Right renal cortex interstitium (tissue), 3 donors: Measurements from ENCODE around the gene UQCC2. TPM values are rescaled to one million over a fixed set of nuclear protein-coding genes. Genes with fewer than 3 reads are reported as not detected.

Source experiments
- DNase-seq, 3 donors: peaks; one replicate each; pipeline ENCODE4 v3.0.0-alpha.2; 2013; ENCODE audit warnings: low read depth in 3 of 3, low spot score in 2 of 3
- polyA plus RNA-seq, 3 donors: library from polyadenylated mRNA; unstranded; fragments of 120-200 nt; gene quantifications; one replicate each; pipeline ENCODE4 v1.2.1, GENCODE V29; 2013; ENCODE audit not compliant: insufficient read length in 3 of 3

UQCC2 gene
- polyA plus RNA-seq, 3 donors: 48.7 to 60.2 (median 60.2) TPM

DNA sequence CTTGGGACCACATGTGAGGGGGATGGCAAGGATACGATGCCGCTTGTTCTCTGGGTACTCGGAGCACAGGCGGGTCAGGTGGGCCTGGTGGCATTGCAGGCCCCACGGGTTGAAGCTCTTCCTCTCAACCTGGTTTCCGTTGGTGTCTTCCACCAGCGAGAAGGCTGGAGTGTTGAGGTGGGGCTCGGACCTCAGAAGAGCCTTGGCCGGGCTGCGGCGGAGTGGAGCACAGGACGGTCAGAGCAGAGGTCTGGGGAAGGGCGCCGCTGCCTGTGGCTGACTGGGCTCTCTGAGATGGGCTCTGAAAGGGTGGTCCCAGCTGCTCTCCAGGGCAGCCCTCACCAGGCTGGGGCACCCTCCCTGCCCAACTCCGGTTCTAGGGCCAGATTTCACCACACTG lies 15.2 kb upstream of the UQCC2 start:
- DNase-seq: no peak

DNA sequence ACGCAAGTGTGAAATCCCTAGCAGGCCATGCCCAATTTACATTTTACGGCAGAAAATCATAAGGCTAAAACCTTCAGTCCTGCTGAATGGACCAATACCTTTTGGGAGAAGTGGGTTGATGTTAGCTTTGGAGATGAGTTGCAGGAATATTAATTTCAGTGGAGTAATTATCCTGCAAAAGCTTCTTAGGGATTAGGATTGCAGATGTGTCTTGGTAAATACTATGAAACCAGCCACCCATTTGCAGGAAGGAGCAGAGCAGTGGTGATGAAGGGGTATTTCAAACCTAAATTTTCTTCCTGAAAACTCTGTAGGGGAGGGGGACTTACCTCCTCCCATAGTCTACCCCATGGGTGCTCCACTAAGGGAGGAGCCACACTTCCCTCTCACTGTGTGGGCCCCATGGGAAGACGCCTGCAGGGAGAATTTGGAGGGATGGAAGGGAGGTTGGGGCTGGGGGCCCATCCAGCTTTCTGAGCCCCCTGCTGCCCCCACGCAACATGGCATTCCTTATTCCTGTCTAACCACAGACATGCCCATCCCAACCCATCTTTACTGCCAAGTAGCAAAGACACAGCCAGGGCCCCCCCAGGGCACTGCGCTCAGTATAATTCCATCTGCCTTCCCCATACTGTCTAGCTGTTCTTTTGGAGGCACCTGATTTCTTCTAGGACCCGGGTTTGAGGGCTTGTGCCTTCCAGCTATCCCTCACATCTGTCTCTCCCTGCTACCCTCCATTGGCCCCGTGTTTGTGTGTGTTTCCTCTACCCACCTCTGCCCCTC lies 14.6 kb upstream of the UQCC2 start:
- no peak for DNase-seq

DNA sequence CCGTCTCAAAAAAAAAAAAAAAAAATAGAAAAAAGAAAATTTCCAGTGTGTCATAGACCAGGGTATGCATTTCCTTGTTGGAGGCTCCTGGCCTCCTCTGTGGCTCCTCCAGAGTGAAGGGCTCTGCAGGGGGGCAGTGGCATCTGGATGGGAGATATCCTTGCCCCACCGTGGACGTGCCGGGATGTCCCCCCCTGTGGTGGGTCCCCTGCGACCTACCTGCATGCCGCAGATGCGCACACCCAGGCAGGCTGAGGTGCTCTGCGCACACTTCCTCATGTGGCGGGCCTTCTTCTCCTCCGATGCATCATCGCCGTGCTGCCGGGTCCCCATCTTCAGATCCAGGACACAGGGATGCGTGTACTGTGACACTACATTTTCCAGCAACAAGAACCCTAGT lies 13.7 kb upstream of the UQCC2 start:
- DNase-seq: no peak

DNA sequence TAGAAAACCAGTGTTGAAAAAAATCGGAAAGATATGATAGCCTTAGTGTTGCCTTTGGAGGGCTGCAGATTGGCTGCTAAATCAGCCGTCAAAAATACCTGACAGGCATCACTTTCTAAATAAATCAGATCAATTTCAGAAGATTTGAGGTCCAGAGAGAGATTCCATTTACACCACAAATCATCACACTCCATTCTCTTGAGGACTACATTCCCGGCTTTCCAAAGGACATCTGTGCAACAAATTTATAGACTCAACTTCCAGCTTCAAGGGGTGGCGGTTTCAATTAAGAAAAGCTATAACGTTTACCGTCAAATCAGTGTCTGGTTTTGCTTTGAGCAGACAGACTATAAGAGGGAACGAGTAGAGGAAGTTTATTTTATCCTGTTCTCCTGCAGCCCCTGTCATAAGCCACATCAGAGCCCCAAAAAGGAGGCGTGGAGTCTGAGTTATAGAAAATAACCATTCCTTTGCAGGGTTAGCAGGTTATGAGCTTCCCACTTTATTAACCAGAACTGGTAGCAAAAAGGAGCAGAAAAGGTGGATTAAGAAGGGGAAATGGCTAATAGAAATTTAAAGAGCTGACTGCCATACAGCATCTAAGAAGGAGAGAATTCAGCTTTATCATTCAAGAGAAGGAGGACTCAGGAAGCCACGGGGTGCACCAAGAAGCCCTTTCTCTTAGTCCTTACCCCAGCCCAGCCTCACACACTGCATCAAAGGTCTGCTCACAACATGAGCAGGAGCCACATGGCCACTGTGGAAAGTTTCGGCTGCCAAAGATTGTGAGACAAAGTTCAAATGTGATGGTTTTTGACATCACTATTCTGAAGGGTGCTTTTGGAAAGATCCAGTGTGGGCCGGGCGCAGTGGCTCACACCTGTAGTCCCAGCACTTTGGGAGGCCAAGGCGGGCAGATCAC lies 12.9 kb upstream of the UQCC2 start:
- DNase-seq: no peak

DNA sequence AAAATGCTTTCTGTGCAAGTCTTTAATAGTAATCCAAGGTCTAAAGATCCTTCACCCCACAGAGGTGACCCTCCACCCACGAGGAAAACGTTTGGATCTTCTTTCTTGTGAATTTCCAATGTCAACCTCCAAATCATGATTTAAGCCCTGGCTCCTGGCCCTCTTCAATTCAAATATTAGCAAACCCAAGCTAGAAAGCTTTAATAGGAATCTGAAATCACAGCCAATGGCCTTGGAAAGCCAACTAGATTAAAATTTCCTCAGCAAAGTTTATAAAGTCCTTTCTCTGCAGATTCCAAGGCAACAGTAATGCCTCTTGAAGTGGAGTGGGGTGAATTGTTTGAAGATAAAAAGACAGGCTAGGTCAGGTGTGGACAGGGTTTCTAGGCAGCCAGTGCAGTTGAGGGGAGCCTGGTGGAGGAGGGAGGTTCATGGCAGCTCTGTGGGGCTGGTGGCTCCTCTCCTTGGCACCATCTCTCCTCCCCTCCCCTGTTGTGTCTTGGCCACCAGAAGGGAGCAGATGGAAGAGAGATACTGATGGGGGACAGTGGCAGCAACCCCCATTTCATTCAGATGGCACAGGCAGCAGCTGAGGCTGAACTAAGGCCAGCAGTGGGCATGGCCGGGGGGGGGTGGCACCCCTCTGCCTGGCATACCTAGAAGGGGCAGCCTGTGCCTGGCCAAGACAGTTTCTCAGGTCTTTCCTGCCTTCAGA lies 12.0 kb upstream of the UQCC2 start:
- DNase-seq: no peak

DNA sequence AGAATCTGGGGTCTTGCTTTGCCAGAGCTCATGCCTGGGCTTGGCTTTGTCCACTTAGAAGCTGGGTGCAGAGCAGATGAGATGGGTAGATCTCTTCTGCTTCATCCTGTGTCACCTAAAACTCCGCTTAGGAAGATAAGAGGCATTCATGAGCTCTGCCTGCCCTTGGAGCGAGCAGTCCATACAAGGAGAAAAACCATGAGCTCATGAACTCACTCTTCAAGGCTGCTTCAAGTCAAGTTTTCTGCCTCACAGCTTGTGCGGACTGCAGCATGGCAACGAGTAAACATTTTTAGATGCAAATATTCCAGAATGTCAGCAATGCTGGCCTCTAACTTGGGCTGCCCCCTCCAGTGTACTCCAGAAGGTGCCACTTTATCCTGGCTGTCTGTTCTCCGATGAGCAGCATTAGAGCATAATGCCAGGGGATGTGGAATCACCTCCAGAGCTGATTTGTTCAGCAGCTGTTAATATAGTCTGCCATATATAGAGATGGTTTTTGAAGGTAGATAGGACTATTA lies 10.7 kb upstream of the UQCC2 start:
- DNase-seq: no peak

DNA sequence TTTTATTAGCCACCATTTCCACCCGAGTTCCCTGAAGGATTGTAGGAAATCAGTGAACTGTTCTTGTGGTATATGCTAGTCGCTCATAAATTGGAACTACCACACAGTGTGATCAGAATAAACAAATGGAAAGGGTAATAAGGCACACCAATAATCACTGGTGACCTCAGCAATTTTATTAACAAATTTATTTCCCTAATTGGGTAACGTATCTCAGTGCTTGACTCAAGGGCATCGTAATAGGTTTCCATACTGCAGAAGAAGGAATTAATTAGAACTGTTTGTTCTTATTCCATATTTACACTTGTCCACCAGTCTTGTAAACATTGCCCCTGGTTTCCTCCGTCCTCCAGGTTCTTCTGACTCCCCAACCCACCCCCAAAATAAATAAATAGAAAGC lies 10.0 kb upstream of the UQCC2 start:
- DNase-seq: no peak

DNA sequence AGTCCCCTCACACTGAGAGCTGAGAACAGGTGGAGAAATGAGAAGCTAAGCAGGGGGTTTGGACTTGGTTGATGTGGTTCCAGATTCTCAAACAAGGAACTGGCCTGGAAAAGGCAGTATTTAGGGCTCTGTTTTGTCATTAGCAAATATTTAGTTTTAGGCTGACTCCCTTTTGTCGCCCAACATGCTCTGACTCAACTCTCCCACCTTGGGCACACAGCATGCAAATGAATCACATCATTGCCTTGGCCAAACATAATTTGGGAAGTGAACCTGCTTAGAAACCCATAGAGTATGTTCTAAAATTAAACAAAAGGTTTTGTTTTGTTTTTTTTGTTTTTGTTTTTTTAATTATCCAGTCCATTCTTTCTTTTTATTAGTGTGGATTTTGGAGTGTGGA lies 9.5 kb upstream of the UQCC2 start:
- DNase-seq: no peak

DNA sequence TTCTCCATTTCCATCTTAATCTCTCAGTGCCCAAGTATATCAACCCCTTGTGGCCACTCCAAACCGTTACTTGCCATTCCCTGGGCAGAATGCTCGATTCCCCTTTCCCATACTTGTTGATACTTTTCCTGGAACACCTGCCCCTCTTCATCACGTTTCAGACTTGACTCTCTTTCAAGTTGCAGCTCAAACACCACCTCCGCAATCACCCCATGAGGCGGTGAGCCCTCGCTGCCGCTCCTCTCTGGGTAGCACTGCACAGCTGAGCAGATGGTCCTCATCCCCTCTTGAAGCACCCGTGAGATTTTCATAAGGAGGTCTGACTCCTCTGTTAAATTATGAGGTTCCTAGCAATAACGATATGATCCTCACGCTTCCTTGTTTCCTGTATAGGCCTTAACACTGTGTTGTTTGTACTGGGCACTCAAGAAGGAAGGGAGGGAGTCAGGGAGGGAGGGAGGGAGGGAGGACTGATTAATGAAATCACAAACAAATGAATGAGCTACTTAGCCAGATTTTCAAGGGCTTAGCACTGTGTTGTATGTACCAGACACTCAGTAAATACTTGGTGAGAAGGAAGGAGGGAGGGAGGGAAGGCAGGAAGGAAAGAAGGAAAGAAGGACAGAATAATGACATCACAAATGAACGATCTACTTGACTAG lies 8.0 kb upstream of the UQCC2 start:
- DNase-seq: no peak

DNA sequence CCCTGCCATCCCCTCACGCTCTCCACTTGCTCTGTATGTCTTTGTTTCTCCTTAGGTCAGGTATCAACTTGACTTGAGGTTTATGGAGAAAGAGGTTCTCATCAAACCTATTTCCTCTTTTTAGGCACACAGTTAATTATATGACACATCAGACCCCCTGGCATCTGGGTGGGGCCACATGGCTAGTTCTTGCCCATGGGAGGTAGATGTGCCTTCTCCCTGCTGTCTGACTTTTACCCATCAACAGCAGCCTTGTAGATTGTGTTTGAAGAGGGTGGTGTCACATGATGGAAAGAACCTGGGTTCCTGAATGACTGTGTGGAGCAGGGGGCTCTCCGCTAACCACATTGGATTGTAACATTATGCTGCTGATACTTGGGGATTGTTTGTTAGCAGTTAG lies 7.2 kb upstream of the UQCC2 start:
- DNase-seq: no peak

DNA sequence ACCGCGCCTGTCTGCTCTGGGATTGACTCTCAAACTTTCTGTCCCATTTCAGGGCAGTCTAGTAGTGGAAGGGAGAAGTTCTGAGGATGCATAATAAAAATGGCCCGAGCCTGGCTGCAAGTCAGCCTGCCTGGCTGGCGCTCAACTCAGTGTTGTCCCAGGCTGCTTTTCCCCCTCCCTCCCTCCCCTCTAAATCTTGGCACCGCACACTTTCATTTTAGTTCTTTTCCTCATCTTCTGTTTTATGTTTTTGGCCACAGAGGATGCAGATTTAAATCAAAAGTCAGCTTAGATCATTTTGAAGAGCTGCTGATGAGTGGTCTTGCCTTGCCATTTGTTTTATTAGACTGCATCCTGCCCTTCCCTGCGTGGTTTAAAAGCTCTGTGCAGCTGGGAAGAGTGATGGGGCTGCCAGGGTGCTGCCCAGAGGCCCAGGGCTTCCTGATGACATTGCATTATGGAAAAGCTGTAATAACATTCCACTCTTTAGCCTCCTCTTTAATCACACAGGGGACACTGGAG lies 6.5 kb upstream of the UQCC2 start:
- DNase-seq: no peak

DNA sequence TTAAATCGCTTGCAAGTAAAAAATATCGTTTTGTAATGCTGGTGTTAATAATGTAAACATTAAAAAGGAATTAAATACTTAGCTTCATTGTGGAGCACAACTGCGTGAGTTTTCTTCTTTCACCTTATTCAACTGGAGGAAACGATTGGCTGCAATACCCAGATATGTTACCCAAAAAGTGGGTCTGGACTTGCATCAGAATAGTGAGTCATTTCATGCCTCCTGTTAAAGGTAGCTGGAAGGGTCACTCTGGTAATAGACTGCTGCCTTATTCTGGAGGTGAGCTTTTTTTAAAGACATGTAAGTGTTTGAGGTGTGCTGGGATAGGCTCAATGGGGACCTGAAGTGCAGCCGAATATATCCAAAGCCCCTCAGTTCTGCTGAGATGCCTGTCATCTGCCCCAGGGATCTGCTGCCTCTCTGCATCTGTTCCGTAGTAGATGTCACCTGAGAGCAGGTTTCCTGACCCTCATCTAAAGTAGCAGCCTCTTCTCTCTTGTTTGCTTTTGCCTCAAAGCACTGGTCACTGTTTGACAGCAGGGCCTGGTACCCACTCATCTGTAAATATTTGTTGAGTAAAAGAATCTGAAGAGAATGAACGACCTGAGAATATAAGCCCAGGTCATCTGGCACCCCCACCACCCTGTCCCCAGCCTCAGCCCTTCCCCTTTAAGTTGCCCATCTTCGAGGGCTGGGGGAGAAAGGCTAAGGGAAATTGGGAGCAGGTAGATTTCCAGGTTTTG lies 5.6 kb upstream of the UQCC2 start:
- no peak for DNase-seq

DNA sequence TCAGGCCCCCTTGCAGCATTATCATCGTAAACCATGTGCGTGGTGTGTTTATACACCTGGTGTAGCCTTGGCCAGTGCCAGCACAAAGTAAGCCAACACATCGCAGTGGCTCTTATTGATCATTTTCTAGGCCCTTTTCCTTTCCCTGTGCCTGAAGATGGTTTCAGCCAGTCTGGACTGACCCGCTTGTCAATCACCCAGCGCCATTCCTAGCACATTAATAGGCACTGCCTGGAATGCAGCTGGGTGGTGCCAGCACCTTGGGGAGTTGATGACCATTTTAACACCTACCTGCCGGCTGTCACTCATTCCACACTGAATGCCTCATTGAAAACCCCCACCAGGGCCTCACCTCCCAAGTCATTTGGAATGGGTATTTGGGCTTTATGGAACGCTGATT lies 4.9 kb upstream of the UQCC2 start:
- no peak for DNase-seq

DNA sequence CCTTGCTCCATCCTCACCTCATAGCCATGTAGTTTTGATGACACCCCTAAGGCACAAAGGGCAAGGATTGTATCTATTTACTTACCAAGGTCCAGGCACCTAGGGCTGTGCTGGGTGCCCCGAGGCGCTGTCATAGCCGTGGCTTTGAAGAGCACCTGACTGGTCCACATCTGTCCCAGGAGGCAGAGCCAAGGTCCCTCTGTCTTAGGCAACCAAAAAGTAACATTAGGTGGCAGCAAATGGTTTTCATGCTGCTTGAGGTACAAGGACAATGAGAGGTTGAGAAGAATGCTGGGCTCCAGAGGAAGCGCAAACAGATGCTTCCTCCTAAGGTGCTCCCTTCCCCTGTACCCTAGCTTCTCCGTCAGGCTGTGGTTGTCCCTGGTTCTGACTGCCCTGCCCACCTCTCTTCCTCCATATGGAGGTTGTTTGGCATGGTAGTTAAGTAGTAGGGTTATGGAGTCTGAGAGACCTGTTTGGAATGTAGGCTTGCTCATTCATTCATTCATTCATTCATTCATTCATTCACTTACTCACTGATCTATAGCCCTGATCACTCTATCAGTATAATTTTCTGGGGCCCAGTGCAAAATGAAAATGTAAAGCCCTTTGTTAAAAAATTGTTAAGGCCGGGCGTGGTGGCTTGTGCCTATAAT lies 3.0 kb upstream of the UQCC2 start:
- DNase-seq: no peak

DNA sequence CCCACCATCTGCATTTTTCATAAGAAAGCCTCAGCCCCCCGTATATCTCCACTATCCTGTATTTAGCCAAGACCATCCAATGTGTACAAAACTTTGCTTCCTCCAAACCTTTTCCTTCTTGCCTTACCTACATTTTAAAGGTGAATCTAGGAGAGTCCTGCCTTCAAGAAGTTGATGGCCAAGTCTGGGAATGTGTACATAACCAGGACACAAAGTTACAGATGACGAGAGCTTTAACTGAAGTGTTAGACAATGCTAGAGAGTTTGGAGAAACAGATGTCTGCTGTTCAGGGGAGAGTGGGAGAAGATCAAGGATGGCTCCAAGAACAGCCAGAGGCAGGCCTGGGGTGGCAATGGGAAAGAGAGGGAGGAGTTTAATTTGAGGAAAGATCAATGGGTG lies 2.3 kb upstream of the UQCC2 start:
- no peak for DNase-seq

DNA sequence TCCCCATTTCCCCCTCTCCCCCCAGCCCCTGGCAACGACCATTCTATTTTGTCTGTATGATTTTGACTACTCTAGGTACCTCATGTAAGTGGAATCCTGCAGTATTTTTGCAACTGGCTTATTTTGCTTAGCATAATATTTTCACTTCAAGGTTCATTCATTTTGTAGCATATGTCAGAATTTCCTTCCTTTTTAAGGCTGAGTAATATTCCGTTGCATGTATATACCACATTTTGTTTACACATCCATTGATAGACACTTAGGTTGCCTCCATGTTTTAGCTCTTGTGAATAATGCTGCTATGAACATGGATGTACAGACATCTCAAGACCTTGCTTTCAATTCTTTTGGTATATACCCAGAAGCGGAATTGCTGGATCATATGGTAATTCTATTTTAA lies 1.4 kb upstream of the UQCC2 start:
- DNase-seq: no peak

DNA sequence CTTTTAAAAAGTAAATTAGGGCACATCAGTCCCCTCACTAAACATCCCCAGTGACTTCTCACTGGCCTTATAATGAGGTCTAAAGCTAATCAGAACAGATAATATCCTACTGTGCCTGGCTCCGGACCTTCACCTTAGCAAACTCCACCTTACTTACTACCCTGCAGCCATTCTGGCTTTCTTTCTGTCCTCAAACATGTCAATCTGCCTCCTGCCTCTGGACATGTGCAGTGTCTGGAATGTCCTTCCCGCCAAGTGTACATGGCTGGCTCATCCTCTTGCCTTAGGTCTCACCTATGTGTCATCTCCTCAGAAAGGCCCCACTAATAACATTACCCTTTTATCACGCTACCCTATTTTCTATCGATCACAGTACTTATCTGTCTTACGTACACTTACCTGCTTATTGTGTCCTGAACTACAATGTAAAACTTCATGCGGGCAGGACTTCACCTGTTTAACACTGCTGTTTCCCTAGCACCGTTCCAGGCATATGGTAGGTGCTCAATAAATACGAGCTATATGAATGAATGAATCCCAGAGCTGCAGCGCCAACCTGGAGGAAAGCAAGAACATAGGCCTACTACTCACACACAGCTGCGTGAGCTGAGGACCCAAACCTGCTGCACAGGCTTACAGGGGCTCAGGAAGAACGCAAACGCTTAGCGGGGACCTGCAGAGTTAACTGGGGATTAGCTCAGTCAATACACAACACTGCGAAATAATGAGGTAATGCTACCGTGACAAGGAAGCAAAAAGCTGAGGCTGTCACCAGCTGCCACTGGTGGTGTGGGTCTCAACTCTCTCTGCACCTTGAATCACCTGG lies 991 bp downstream of the UQCC2 start:
- no peak for DNase-seq

DNA sequence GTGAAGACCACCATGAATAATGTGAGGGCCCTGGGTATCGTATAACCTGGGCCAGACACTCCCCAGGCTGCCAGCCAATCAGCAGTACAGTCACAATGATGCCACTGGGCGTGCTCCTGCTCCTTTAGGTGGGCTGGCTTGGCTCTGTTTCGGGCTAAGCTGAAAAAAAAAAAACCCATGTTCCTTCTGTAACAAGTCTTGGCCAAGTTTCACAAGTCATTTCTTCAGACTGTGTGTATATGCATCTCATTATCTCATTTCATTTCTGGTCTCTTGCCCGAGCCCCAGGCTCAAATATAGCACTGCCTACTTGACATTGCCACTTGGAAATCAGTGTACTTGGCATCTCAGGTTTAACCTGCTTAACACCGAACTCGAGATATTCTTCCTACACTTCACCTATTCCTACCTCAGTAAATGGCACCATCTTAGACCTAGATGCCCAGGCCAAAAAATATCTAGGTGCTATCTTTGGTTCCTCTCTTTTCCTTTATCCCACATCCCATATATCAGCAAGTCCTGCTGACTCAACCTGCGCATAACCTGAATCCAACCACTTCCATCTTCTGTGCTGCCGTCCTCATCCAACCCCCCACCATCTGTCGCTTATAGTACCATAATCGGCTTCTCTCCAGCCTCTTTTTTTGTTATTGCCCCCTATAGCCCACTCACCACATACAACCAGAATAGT lies 1.8 kb downstream of the UQCC2 start:
- no peak for DNase-seq
